H9 (cell line): ENCODE data around the gene SMYD1. TPM values are rescaled to one million over a fixed set of nuclear protein-coding genes. Genes with fewer than 3 reads are reported as not detected.
A peak's percentile ranks its signal among the peaks of the same experiment; 100 is the strongest.

Experiments
- DNase-seq: peaks from one replicate; pipeline ENCODE4 v3.0.0-alpha.2; 2017
- H2AFZ ChIP-seq: one replicate; pipeline ENCODE4 v1.6.1; 2013; ENCODE audit warnings: mild to moderate bottlenecking, low read length, control low read depth, moderate library complexity
- H2AK5ac ChIP-seq: 2 replicates; pipeline ENCODE4 v1.6.1; 2013; ENCODE audit warnings: low read length, control low read depth, mixed read lengths; ENCODE audit not compliant: insufficient read length
- H2BK120ac ChIP-seq: one replicate; pipeline ENCODE4 v1.6.1; 2013; ENCODE audit warnings: low read depth, mild to moderate bottlenecking, low read length, control low read depth, inconsistent platforms; ENCODE audit not compliant: poor library complexity, severe bottlenecking
- H2BK12ac ChIP-seq: 2 replicates; pipeline ENCODE4 v1.6.1; 2013; ENCODE audit warnings: low read length, control low read depth, mixed read lengths, low read depth; ENCODE audit not compliant: insufficient read length
- H2BK15ac ChIP-seq: 2 replicates; pipeline ENCODE4 v1.6.1; 2013; ENCODE audit warnings: low read depth, low read length, control low read depth
- H2BK20ac ChIP-seq: one replicate; pipeline ENCODE4 v1.6.1; 2013; ENCODE audit warnings: low read depth, mild to moderate bottlenecking, low read length, control low read depth, inconsistent platforms; ENCODE audit not compliant: poor library complexity, severe bottlenecking
- H2BK5ac ChIP-seq: 2 replicates; pipeline ENCODE4 v1.6.1; 2013; ENCODE audit warnings: low read length, control low read depth, mixed read lengths; ENCODE audit not compliant: insufficient read length
- H3K14ac ChIP-seq: 2 replicates; pipeline ENCODE4 v1.6.1; 2013; ENCODE audit warnings: low read length, control low read depth; ENCODE audit not compliant: insufficient read depth
- H3K18ac ChIP-seq: 2 replicates; pipeline ENCODE4 v1.6.1; 2013; ENCODE audit warnings: low read depth, mild to moderate bottlenecking, mixed read lengths, low read length, control low read depth; ENCODE audit not compliant: insufficient read length
- H3K23ac ChIP-seq: 2 replicates; pipeline ENCODE4 v1.6.1; 2013; ENCODE audit warnings: low read length, control low read depth, mixed read lengths, low read depth; ENCODE audit not compliant: insufficient read length
- H3K23me2 ChIP-seq: 2 replicates; pipeline ENCODE4 v1.6.1; 2013; ENCODE audit warnings: low read depth, mild to moderate bottlenecking, mixed read lengths, low read length, control low read depth; ENCODE audit not compliant: insufficient read length, poor library complexity, severe bottlenecking
- H3K27ac ChIP-seq: 2 replicates; pipeline ENCODE4 v1.5.1; 2013; ENCODE audit warnings: low read length, control low read depth, mixed read lengths, low read depth; ENCODE audit not compliant: insufficient read length
- H3K27me3 ChIP-seq: 2 replicates; pipeline ENCODE4 v1.6.1; 2013; ENCODE audit warnings: low read length, control low read depth, inconsistent platforms; ENCODE audit not compliant: insufficient read depth
- H3K4ac ChIP-seq: 2 replicates; pipeline ENCODE4 v1.6.1; 2013; ENCODE audit warnings: low read depth, mild to moderate bottlenecking, control low read depth, inconsistent platforms, low read length, moderate library complexity
- H3K4me1 ChIP-seq: 2 replicates; pipeline ENCODE4 v1.6.1; 2013; ENCODE audit warnings: low read length, control low read depth, inconsistent platforms; ENCODE audit not compliant: insufficient read depth
- H3K4me2 ChIP-seq: 2 replicates; pipeline ENCODE4 v1.6.1; 2013; ENCODE audit warnings: low read length, control low read depth, mixed read lengths; ENCODE audit not compliant: insufficient read length, insufficient read depth
- H3K56ac ChIP-seq: 2 replicates; pipeline ENCODE4 v1.6.1; 2013; ENCODE audit warnings: low read depth, mild to moderate bottlenecking, mixed read lengths, low read length, control low read depth; ENCODE audit not compliant: insufficient read length
- H3K79me1 ChIP-seq: 2 replicates; pipeline ENCODE4 v1.6.1; 2013; ENCODE audit warnings: low read depth, mild to moderate bottlenecking, moderate library complexity, low read length, control low read depth, inconsistent platforms; ENCODE audit not compliant: insufficient read depth, poor library complexity, severe bottlenecking
- H3K79me2 ChIP-seq: 2 replicates; pipeline ENCODE4 v1.6.1; 2013; ENCODE audit warnings: low read length, control low read depth, inconsistent platforms; ENCODE audit not compliant: insufficient read depth
- H3K9ac ChIP-seq: 2 replicates; pipeline ENCODE4 v1.6.1; 2013; ENCODE audit warnings: low read length, control low read depth, mixed read lengths; ENCODE audit not compliant: insufficient read length; ENCODE audit errors: extremely low read depth
- H3K9me3 ChIP-seq: one replicate; pipeline ENCODE4 v1.6.1; 2013; ENCODE audit warnings: low read depth, low read length, inconsistent platforms; ENCODE audit not compliant: control insufficient read depth
- H3T11ph ChIP-seq: one replicate; pipeline ENCODE4 v1.6.1; 2013; ENCODE audit warnings: mild to moderate bottlenecking, low read length, control low read depth, inconsistent platforms
- H4K20me1 ChIP-seq: one replicate; pipeline ENCODE4 v1.6.1; 2013; ENCODE audit not compliant: control insufficient read depth, insufficient read length, insufficient read depth
- H4K5ac ChIP-seq: 2 replicates; pipeline ENCODE4 v1.6.1; 2013; ENCODE audit warnings: low read depth, mild to moderate bottlenecking, mixed read lengths, low read length, control low read depth; ENCODE audit not compliant: insufficient read length
- H4K8ac ChIP-seq: replicated peaks from 2 replicates; pipeline ENCODE4 v1.6.1; 2013; ENCODE audit warnings: low read length, control low read depth, mixed read lengths, low read depth; ENCODE audit not compliant: insufficient read length
- H4K91ac ChIP-seq: 2 replicates; pipeline ENCODE4 v1.6.1; 2013; ENCODE audit warnings: low read depth, mild to moderate bottlenecking, moderate library complexity, mixed read lengths, low read length, control low read depth; ENCODE audit not compliant: insufficient read length
- H3K27ac Mint-ChIP-seq, 3 experiments: 2 replicates in 2 of 3; 3 replicates in 1 of 3; pipeline ENCODE4 v1.8.0; 2020 to 2021; ENCODE audit warnings: mixed read lengths in 3 of 3, mild to moderate bottlenecking in 1 of 3, moderate library complexity in 1 of 3
- H3K27me3 Mint-ChIP-seq: 2 replicates; pipeline ENCODE4 v1.8.0; 2021; ENCODE audit warnings: low read depth, mild to moderate bottlenecking, moderate library complexity, mixed read lengths
- H3K36me3 Mint-ChIP-seq, 3 experiments: 2 replicates in 2 of 3; 3 replicates in 1 of 3; pipeline ENCODE4 v1.8.0; 2020 to 2021; ENCODE audit warnings: low read depth in 3 of 3, mixed read lengths in 3 of 3; ENCODE audit not compliant: insufficient read depth in 1 of 3
- H3K4me1 Mint-ChIP-seq, 2 experiments: 2 replicates each; pipeline ENCODE4 v1.8.0; 2020; ENCODE audit warnings: mixed read lengths in 2 of 2
- H3K4me3 Mint-ChIP-seq, 2 experiments: 2 replicates in 1 of 2; 3 replicates in 1 of 2; pipeline ENCODE4 v1.8.0; 2020 to 2021; ENCODE audit warnings: mild to moderate bottlenecking in 2 of 2, mixed read lengths in 2 of 2, moderate library complexity in 1 of 2
- H3K9me3 Mint-ChIP-seq, 2 experiments: 2 replicates in 1 of 2; 3 replicates in 1 of 2; pipeline ENCODE4 v1.8.0; 2020; ENCODE audit warnings: mild to moderate bottlenecking in 2 of 2, mixed read lengths in 2 of 2, moderate library complexity in 1 of 2
- WGBS: extraction: QIAGEN DNeasy Blood & Tissue Kit; methylation state at CpG from one replicate; pipeline ENCODE4 v1.1.7; 2013; ENCODE audit warnings: missing lambda C conversion rate, low lambda C conversion rate, mixed read lengths; ENCODE audit not compliant: insufficient read length; ENCODE audit errors: extremely low coverage; 5-methylcytosine and 5-hydroxymethylcytosine counted together
- total RNA-seq: library from RNA; stranded (reverse); gene quantifications from 2 replicates; pipeline ENCODE4 v1.2.1, GENCODE V29; 2021
- TF ChIP-seq, protein P1 (sequence below): fragments of 200-600 bp; sonication (generic); conservative IDR thresholded peaks from 3 replicates; pipeline ENCODE4 v1.8.0; 2021; ENCODE audit warnings: antibody characterized with exemption, mild to moderate bottlenecking

SMYD1 gene
- total RNA-seq, 1 experiment from 2014 or later: not detected

DNA sequence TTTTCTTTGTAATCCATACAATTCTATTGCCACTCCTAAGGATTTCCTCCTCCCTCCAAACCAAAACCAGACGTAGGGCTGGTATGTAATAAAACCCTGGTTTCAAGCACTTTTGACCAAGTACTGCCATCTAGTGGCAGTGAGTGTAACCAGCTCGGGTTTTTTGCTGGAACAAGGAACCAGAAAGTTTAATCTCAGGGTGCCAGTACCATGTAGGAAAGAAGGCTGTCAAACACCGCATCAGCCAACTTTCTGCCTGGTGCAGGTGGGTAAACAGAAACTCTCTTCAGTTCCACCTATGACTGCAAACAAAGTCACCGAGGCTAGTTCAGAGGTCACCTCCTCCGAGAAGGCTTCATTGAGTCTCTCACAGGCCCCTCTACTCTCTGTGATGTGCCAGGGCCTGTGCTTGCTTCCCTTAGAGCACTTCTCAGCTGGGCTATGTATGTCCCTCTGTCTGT, 92.4 kb downstream of the SMYD1 start:
- Histone ChIP-seq H3K4me1 (no peaks in the 10 kb centered on the region), H3K9me3 (no peaks in the 10 kb centered on the region), H3K9ac (no peak overlapping the region), H3T11ph (no peak overlapping the region), H2AK5ac (no peak overlapping the region), H2BK120ac (no peak overlapping the region), H4K20me1 (no peaks in the 10 kb centered on the region), H3K4me2 (no peak overlapping the region), H4K5ac (no peak overlapping the region), H2BK12ac (no peak overlapping the region), H3K23ac (no peak overlapping the region), H3K27ac (no peak overlapping the region), H3K18ac (no peak overlapping the region), H3K23me2 (no peaks in the 10 kb centered on the region), H3K79me2 (no peaks in the 10 kb centered on the region), H4K91ac (no peak overlapping the region), H2BK5ac (no peak overlapping the region), H3K56ac (no peak overlapping the region), H3K27me3 (no peaks in the 10 kb centered on the region), H3K79me1 (no peaks in the 10 kb centered on the region), H2BK20ac (no peak overlapping the region), H4K8ac (no peak overlapping the region), H3K14ac (no peak overlapping the region), H2AFZ (no peak overlapping the region), H3K4ac (no peak overlapping the region), H2BK15ac (no peak overlapping the region)
- H3K9me3 Mint-ChIP-seq: no peaks in the 10 kb centered on the region; a peak in 1 of 5 replicates
- H3K36me3 Mint-ChIP-seq: no peaks in the 10 kb centered on the region; a peak in 1 of 7 replicates
- no peaks in the 10 kb centered on the region; the same call in none of the 2 replicates for H3K27me3 Mint-ChIP-seq
- peaks cover 14 to 19% of the 10 kb centered on the region in 2 experiments for H3K4me1 Mint-ChIP-seq
- DNase-seq: peak; percentile 58
- no peak overlapping the region for H3K27ac Mint-ChIP-seq
- WGBS: no CpG with 5 or more reads among the region's 5 CpGs
- TF ChIP-seq, protein P1, sequence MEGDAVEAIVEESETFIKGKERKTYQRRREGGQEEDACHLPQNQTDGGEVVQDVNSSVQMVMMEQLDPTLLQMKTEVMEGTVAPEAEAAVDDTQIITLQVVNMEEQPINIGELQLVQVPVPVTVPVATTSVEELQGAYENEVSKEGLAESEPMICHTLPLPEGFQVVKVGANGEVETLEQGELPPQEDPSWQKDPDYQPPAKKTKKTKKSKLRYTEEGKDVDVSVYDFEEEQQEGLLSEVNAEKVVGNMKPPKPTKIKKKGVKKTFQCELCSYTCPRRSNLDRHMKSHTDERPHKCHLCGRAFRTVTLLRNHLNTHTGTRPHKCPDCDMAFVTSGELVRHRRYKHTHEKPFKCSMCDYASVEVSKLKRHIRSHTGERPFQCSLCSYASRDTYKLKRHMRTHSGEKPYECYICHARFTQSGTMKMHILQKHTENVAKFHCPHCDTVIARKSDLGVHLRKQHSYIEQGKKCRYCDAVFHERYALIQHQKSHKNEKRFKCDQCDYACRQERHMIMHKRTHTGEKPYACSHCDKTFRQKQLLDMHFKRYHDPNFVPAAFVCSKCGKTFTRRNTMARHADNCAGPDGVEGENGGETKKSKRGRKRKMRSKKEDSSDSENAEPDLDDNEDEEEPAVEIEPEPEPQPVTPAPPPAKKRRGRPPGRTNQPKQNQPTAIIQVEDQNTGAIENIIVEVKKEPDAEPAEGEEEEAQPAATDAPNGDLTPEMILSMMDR: peak; percentile 91
- H3K4me3 Mint-ChIP-seq: no peak overlapping the region
